Stimulated activated naive CD8-positive, alpha-beta T cell treated with anti-CD3 and anti-CD28 coated beads, Interleukin-15, amount 100 ng/mL, for 72 hours (primary cell): ENCODE data around the gene FBN1.

Experiments
- ATAC-seq: fragments of 150-1000 bp; cut with Tn5 transposase; 2 replicates; pipeline ENCODE4 v1.10.0; 2021; ENCODE audit warnings: mild to moderate bottlenecking, moderate library complexity
- DNase-seq, 2 donors: peaks; one replicate each; pipeline ENCODE4 v3.0.0; 2021 to 2022
- H3K27ac Mint-ChIP-seq, 2 donors: one replicate each; pipeline ENCODE4 v1.8.0; 2022; ENCODE audit warnings: mild to moderate bottlenecking in 2 of 2, mixed read lengths in 2 of 2, moderate library complexity in 2 of 2
- H3K27me3 Mint-ChIP-seq: one replicate; pipeline ENCODE4 v1.8.0; 2022; ENCODE audit warnings: mixed read lengths
- H3K4me1 Mint-ChIP-seq: one replicate; pipeline ENCODE4 v1.8.0; 2022; ENCODE audit warnings: mild to moderate bottlenecking, mixed read lengths
- H3K4me3 Mint-ChIP-seq, 2 donors: one replicate each; pipeline ENCODE4 v1.8.0; 2022; ENCODE audit warnings: mild to moderate bottlenecking in 2 of 2, mixed read lengths in 2 of 2, moderate library complexity in 1 of 2
- H3K9me3 Mint-ChIP-seq, 2 donors: one replicate each; pipeline ENCODE4 v1.8.0; 2022; ENCODE audit warnings: mixed read lengths in 2 of 2

FBN1 gene

GRCh38 chr15:48396020-48396419, 249.5 kb downstream of the FBN1 start:
- no peaks in the 10 kb centered on the region for H3K9me3 Mint-ChIP-seq
- H3K27me3 Mint-ChIP-seq: no peaks in the 10 kb centered on the region
- ATAC-seq: no peak

GRCh38 chr15:48395521-48396011, 249.9 kb downstream of the FBN1 start:
- Mint-ChIP-seq H3K27me3 (no peaks in the 10 kb centered on the region), H3K4me3 (no peak overlapping the region), H3K4me1 (no peaks in the 10 kb centered on the region), H3K9me3 (no peaks in the 10 kb centered on the region), H3K27ac (no peak overlapping the region)
- ATAC-seq (no peak), DNase-seq (no peak)

More at GRCh38 chr15:48396020-48396419, 249.5 kb downstream of the FBN1 start:
- no peak for DNase-seq
- no peak overlapping the region for H3K4me3 Mint-ChIP-seq
- no peak overlapping the region for H3K27ac Mint-ChIP-seq
- H3K4me1 Mint-ChIP-seq: no peaks in the 10 kb centered on the region

GRCh38 chr15:48394970-48395369, 250.5 kb downstream of the FBN1 start:
- Mint-ChIP-seq H3K4me1 (no peaks in the 10 kb centered on the region), H3K9me3 (no peaks in the 10 kb centered on the region), H3K4me3 (no peak overlapping the region), H3K27me3 (no peaks in the 10 kb centered on the region), H3K27ac (no peak overlapping the region)
- DNase-seq (no peak), ATAC-seq (no peak)

- Mint-ChIP-seq H3K9me3 (no peaks in the 10 kb centered on the region), H3K27me3 (no peaks in the 10 kb centered on the region), H3K27ac (no peak overlapping the region), H3K4me1 (no peaks in the 10 kb centered on the region), H3K4me3 (no peak overlapping the region)
- ATAC-seq (no peak), DNase-seq (no peak)
These were observed 251.6 kb downstream of the FBN1 start for GRCh38 chr15:48393645-48394506.

GRCh38 chr15:48392356-48392755, 253.2 kb downstream of the FBN1 start:
- Mint-ChIP-seq H3K27ac (no peak overlapping the region), H3K4me3 (no peak overlapping the region), H3K4me1 (no peaks in the 10 kb centered on the region), H3K27me3 (no peaks in the 10 kb centered on the region), H3K9me3 (no peaks in the 10 kb centered on the region)
- DNase-seq (no peak), ATAC-seq (no peak)

GRCh38 chr15:48391950-48392349, 253.6 kb downstream of the FBN1 start:
- Mint-ChIP-seq H3K4me3 (no peak overlapping the region), H3K27ac (no peak overlapping the region), H3K27me3 (no peaks in the 10 kb centered on the region), H3K4me1 (no peaks in the 10 kb centered on the region), H3K9me3 (no peaks in the 10 kb centered on the region)
- no peak for ATAC-seq
- DNase-seq: no peak

GRCh38 chr15:48389691-48390143, 255.8 kb downstream of the FBN1 start:
- Mint-ChIP-seq H3K4me3 (no peak overlapping the region), H3K27me3 (peaks cover 16% of the 10 kb centered on the region), H3K9me3 (no peaks in the 10 kb centered on the region), H3K4me1 (no peaks in the 10 kb centered on the region), H3K27ac (no peak overlapping the region)
- DNase-seq (no peak), ATAC-seq (no peak)

GRCh38 chr15:48388910-48389309, 256.6 kb downstream of the FBN1 start:
- Mint-ChIP-seq H3K4me3 (no peak overlapping the region), H3K27ac (no peak overlapping the region), H3K4me1 (no peaks in the 10 kb centered on the region), H3K27me3 (peaks cover 17% of the 10 kb centered on the region), H3K9me3 (no peaks in the 10 kb centered on the region)
- DNase-seq: no peak
- no peak for ATAC-seq

- DNase-seq: no peak
- peaks cover 24% of the 10 kb centered on the region for H3K27me3 Mint-ChIP-seq
These were observed 257.3 kb downstream of the FBN1 start for GRCh38 chr15:48388016-48388851.

GRCh38 chr15:48385031-48385830, 260.3 kb downstream of the FBN1 start:
- H3K9me3 Mint-ChIP-seq: no peaks in the 10 kb centered on the region
- no peak for DNase-seq
- ATAC-seq: no peak
- no peak overlapping the region for H3K27ac Mint-ChIP-seq
- no peak overlapping the region for H3K4me3 Mint-ChIP-seq
- H3K4me1 Mint-ChIP-seq: no peaks in the 10 kb centered on the region
- H3K27me3 Mint-ChIP-seq: peaks cover 27% of the 10 kb centered on the region

More at GRCh38 chr15:48388016-48388851, 257.3 kb downstream of the FBN1 start:
- Mint-ChIP-seq H3K9me3 (no peaks in the 10 kb centered on the region), H3K4me1 (no peaks in the 10 kb centered on the region), H3K27ac (no peak overlapping the region), H3K4me3 (no peak overlapping the region)
- no peak for ATAC-seq

GRCh38 chr15:48384616-48385015, 260.9 kb downstream of the FBN1 start:
- Mint-ChIP-seq H3K4me3 (no peak overlapping the region), H3K9me3 (no peaks in the 10 kb centered on the region), H3K4me1 (no peaks in the 10 kb centered on the region), H3K27me3 (peaks cover 27% of the 10 kb centered on the region), H3K27ac (no peak overlapping the region)
- no peak for ATAC-seq
- no peak for DNase-seq

GRCh38 chr15:48383031-48383430, 262.5 kb downstream of the FBN1 start:
- ATAC-seq: no peak
- H3K27ac Mint-ChIP-seq: no peak overlapping the region
- peaks cover 27% of the 10 kb centered on the region for H3K27me3 Mint-ChIP-seq
- no peaks in the 10 kb centered on the region for H3K4me1 Mint-ChIP-seq
- no peak overlapping the region for H3K4me3 Mint-ChIP-seq
- DNase-seq: no peak
- no peaks in the 10 kb centered on the region for H3K9me3 Mint-ChIP-seq

GRCh38 chr15:48381861-48382260, 263.6 kb downstream of the FBN1 start:
- H3K9me3 Mint-ChIP-seq: peaks cover 0 to 9% of the 10 kb centered on the region in 2 donors
- DNase-seq (no peak), ATAC-seq (no peak)
- H3K4me1 Mint-ChIP-seq: no peaks in the 10 kb centered on the region
- H3K27ac Mint-ChIP-seq: no peak overlapping the region
- H3K4me3 Mint-ChIP-seq: no peak overlapping the region
- H3K27me3 Mint-ChIP-seq: peaks cover 30% of the 10 kb centered on the region

- H3K4me1 Mint-ChIP-seq: no peaks in the 10 kb centered on the region
- H3K4me3 Mint-ChIP-seq: no peak overlapping the region
- H3K27me3 Mint-ChIP-seq: peaks cover 30% of the 10 kb centered on the region
- DNase-seq (no peak), ATAC-seq (no peak)
- no peak overlapping the region for H3K27ac Mint-ChIP-seq
- peaks cover 0 to 9% of the 10 kb centered on the region in 2 donors for H3K9me3 Mint-ChIP-seq
These were observed 265.3 kb downstream of the FBN1 start for GRCh38 chr15:48380198-48380597.

- no peak overlapping the region for H3K27ac Mint-ChIP-seq
- ATAC-seq: no peak
- peaks cover 34% of the 10 kb centered on the region for H3K27me3 Mint-ChIP-seq
- no peaks in the 10 kb centered on the region for H3K4me1 Mint-ChIP-seq
- no peak overlapping the region for H3K4me3 Mint-ChIP-seq
- DNase-seq: no peak
- H3K9me3 Mint-ChIP-seq: peaks cover 0 to 9% of the 10 kb centered on the region in 2 donors
These were observed 269.7 kb downstream of the FBN1 start for GRCh38 chr15:48375767-48376166.
